Endothelial cell of coronary artery (primary cell): ENCODE data around the gene STK16. TPM values are rescaled to one million over a fixed set of nuclear protein-coding genes. Genes with fewer than 3 reads are reported as not detected.

Experiments used
- total RNA-seq: library from RNA; depleted of rRNA; stranded (reverse); fragments of >200 nt; gene quantifications from 2 replicates; pipeline ENCODE4 v1.2.3, GENCODE V29; 2014

Gene STK16, protein sequence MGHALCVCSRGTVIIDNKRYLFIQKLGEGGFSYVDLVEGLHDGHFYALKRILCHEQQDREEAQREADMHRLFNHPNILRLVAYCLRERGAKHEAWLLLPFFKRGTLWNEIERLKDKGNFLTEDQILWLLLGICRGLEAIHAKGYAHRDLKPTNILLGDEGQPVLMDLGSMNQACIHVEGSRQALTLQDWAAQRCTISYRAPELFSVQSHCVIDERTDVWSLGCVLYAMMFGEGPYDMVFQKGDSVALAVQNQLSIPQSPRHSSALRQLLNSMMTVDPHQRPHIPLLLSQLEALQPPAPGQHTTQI
- 18.7 and 22.0 TPM in 2 replicates for total RNA-seq

DNA sequence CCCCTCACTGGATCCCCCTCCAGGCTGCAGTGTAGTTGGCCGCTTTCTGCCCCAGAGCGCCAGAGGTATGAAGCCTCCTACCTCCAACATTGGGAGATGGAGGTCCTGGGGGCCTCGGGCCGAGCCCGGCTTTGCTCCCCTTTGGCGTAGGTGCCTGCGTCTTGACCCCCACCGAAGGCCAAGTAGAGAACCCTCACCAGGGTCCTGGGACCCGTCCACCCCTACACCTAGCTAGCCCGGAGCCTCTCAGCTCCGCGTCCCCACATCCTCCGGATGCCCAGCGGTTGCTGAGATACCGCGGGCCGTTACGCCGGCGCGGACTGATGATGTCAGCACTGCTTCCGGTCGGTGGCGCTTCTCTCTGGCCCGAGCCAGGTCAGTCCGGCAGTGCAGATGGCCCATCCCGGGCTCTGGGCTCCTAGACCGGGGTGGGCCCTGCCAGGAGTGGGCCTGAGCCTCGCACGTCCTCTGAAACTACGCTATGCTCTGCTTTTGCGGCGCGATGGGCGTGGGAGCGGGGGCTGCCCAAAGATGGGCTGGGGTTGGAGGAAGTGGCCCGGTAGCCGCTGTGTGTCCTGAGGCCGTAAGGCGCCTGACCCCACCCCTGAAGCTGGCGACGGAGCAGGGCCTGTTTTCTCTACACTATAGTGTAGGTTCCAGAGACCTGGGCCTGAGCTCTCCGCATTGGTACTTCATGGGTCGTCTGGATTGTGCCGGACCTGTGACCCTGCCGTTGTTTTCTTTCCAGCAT, at the start of gene STK16, which contains the start of gene GLB1L:
TSS of gene STK16 (plus strand) at position 332 of the 751 bp plus-strand sequence. CDS start 521 bp downstream, outside the sequence.
TSS of gene GLB1L (minus strand) at position 297 of the 751 bp plus-strand sequence. CDS start 1,871 bp downstream, outside the sequence.

DNA sequence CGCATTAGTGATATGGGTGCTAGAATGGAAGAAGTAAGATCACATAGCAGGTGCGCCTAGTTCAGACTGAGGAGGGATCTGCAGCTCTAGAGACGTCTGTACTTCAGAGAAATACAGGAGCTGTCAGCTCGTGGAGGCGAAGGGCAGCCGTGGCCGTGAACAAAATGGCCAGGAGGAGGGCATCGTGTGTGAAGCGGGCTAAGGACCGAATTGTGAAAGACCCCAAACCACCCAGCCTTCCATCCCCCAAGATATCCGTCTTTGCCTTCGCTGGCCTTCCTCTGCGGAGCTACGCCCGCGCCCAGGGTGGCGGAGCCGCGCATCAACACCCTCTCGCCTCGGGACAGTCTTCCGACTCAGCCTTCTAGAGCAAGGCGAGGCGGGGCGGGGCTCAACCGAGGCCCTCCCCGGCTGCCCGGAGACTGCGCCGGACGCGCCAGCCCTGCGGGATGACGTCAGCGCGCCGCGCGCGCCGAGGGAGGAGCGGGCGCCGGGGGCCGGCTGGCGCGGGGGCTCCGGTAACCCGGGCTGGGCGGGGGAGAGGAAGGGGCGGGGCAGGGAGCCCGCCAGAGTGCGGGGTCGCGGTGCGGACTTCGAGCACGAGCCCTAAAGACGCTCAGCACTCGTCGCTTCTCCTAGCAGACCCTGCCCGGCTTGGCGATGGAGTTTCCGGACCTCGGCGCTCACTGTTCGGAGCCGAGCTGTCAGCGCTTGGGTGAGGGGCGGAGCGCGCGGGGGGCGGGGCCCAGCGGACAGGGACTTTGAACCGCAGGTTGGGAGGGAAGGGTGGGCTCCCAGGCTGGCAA, 38.7 kb upstream of the STK16 start, which contains the start of gene ZFAND2B:
TSS of gene ZFAND2B (plus strand) at position 455 of the 806 bp plus-strand sequence. CDS start at position 661, 206 bp downstream.

GRCh38 chr2:219218732-219219701, 26.3 kb upstream of the STK16 start, which contains the start of gene ABCB6:
Gene ABCB6 (minus strand): TSS chr2:219218958. CDS start chr2:219218673, 285 bp downstream.

DNA sequence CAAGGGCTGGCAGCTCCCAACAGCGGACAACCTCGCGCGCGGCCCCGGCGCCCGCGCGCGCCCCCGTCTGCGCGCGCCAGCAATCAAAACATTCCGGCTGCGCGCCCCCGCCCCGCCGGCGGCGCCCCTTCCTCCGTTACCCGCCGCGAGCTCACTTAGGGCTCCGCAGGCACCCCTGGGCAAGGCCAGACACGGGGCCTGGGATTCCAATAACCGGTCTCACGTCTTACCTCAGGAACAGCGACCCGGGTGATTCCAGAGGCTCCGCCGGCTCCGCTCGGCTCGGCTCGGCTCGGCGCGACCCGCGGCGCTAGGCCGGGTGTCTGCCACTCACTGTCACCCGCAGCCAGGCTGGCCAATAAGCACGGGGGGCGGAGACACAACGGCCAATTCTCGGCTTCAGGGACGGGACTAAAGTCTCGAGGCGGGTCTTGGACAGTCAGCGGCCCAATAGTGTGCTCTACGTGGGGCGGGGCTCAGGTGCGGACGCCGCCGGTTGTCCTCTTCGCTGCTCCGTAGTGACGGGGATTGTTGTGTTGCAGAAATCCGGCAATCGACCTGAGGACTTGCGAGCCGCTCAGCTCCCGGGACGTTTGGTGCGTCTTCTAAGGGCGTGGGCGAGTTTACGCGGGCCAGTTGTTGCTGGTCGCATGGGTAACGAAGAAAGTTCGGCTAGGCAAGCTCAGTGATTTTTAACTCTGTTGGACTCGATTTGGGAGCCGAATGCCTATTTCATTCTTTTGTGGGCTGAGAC, 15.8 kb upstream of the STK16 start, which contains the start of the genes ANKZF1 and ATG9A:
TSS of gene ANKZF1 (plus strand) at position 502 of the 754 bp plus-strand sequence. CDS start 452 bp downstream, outside the sequence.
TSS of gene ATG9A (minus strand) at position 332 of the 754 bp plus-strand sequence. CDS start 1,612 bp downstream, outside the sequence.

DNA sequence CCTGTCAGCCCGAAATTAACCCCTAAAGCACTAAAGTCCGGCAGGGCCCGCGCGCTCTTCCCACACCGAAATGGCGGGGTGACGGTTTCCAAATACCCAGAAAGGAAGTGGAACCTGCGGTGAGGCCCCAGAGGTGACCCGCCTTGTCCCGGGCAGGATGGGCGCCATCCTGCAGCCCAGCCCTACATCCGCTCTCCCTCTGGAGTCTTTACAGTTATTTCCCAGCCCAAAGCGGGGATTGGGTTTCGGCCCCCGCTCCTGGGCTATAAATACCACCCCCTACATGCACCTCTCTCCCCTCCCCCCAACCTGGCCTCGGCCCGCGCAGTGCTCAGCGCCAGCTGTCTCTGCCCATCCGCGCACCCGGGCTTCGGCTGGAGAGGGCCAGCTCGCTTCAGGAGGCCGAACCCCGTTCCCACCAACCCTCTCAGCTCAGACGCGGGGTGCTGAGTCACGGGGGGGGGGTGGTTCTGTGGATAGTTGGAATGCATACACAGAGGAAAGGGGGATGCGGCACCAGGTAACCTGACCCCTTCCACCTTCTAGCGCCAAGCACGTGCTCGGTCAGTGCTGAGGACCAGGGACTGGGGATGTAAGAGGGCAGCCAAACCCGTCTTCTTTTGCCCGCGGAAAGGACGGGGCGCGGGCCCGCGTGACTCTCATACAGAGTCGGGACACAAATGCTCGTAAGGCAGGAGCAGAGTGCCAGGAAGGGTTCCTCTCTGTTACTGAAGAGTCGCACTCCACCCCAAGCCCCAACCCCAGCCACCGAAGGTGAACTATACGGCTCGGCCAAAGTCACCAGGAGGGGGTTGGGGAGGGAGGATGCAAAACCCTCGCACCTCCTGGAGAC, 7.8 kb downstream of the STK16 start, which contains the start of gene TUBA4B:
TSS of gene TUBA4B (plus strand) at position 344 of the 853 bp plus-strand sequence. CDS start at position 509, 165 bp downstream.

GRCh38 chr2:219253753-219254589, 8.7 kb downstream of the STK16 start, which contains the start of gene TUBA4A:
Gene TUBA4A (minus strand): TSS chr2:219253918. CDS start chr2:219253858, 60 bp downstream.

GRCh38 chr2:219279151-219279915, 34.1 kb downstream of the STK16 start, which contains the start of gene DNAJB2:
Gene DNAJB2 (plus strand): TSS chr2:219279366. CDS start chr2:219279834, 468 bp downstream.

Other genes starting within 250 kb of the STK16 start
- under 0.01 TPM in 1 of 2 replicates, not detected in the other for gene CFAP65, start 204.0 kb upstream of the STK16 start, total RNA-seq
- gene IHH, start 184.6 kb upstream of the STK16 start, total RNA-seq = under 0.01 and 0.09 TPM in 2 replicates
- gene NHEJ1, start 84.7 kb upstream of the STK16 start, total RNA-seq = 12.1 and 13.6 TPM in 2 replicates
- gene SLC23A3, start 75.5 kb upstream of the STK16 start, total RNA-seq = 1.1 and 3.5 TPM in 2 replicates
- gene CNPPD1, start 68.6 kb upstream of the STK16 start, total RNA-seq = 16.4 and 17.3 TPM in 2 replicates
- 42.9 and 53.6 TPM in 2 replicates for gene RETREG2, start 67.2 kb upstream of the STK16 start, total RNA-seq
- 21.1 and 22.1 TPM in 2 replicates for gene ZFAND2B, start 38.7 kb upstream of the STK16 start, total RNA-seq
- gene ABCB6, start 26.5 kb upstream of the STK16 start, total RNA-seq = 29.8 and 51.1 TPM in 2 replicates
- 31.8 and 48.4 TPM in 2 replicates for gene ATG9A, start 15.8 kb upstream of the STK16 start, total RNA-seq
- gene ANKZF1, start 15.7 kb upstream of the STK16 start, total RNA-seq = 16.5 and 34.8 TPM in 2 replicates
- gene GLB1L, start within 50 bp of the STK16 start, total RNA-seq = 3.3 and 4.0 TPM in 2 replicates
- gene TUBA4B, start 7.8 kb downstream of the STK16 start, total RNA-seq = not detected in 2 replicates
- 5.1 and 5.2 TPM in 2 replicates for gene TUBA4A, start 8.4 kb downstream of the STK16 start, total RNA-seq
- gene DNAJB2, start 33.9 kb downstream of the STK16 start, total RNA-seq = 17.4 and 25.6 TPM in 2 replicates
- not detected in 2 replicates for gene PTPRN, start 63.9 kb downstream of the STK16 start, total RNA-seq
- gene RESP18, start 87.3 kb downstream of the STK16 start, total RNA-seq = not detected in 2 replicates
- gene DNPEP, start 142.4 kb downstream of the STK16 start, total RNA-seq = 42.4 and 44.0 TPM in 2 replicates
- gene DES, start 172.9 kb downstream of the STK16 start, total RNA-seq = not detected in 2 replicates
- 0.63 and 4.2 TPM in 2 replicates for gene SPEG, start 189.4 kb downstream of the STK16 start, total RNA-seq